A549 (cell line): ENCODE results near the gene CBR1. TPM values are rescaled to one million over a fixed set of nuclear protein-coding genes. Genes with fewer than 3 reads are reported as not detected.

Experiments used
- ATAC-seq, 2 experiments: fragments of 200-7000 bp in 1 of 2; fragments of >200 bp in 1 of 2; cut with Nextera tagmentation in 1 of 2; cut with Tn5 transposase in 1 of 2; 3 replicates each; pipeline versions ENCODE4 v1.8.0 to v1.9.1; 2018 to 2020; ENCODE audit warnings: mild to moderate bottlenecking in 1 of 2, moderate library complexity in 1 of 2
- CTCF ChIA-PET: fragments of 300-600 bp; sonication (Branson Sonifier 250); formaldehyde crosslinking; extraction: SDS; loops from one replicate; lab custom pipeline; 2021; ENCODE audit warnings: antibody characterized with exemption, inconsistent platforms; lab: Yijun Ruan, JAX
- POLR2A ChIA-PET: fragments of 350-600 bp; formaldehyde crosslinking; extraction: SDS; loops from one replicate; lab custom pipeline; 2021; ENCODE audit warnings: antibody characterized with exemption, inconsistent platforms; lab: Yijun Ruan, JAX
- DNase-seq, 2 experiments: peaks; one replicate each; pipeline versions ENCODE4 v3.0.0 to v3.0.0-alpha.2; 2011 to 2016; ENCODE audit warnings: low read depth in 1 of 2, low spot score in 1 of 2
- FAIRE-seq: peaks from 2 replicates; lab custom pipeline; 2011; peaks lifted over from hg19 to GRCh38; lab: Jason Lieb, UNC
- H3K27ac ChIP-seq, 2 experiments: fragments of >200 bp; sonication (Bioruptor Twin); formaldehyde crosslinking; 3 replicates each; pipeline ENCODE4 v1.5.1; 2016 to 2017
- H3K4me1 ChIP-seq: fragments of >200 bp; sonication (Bioruptor Twin); formaldehyde crosslinking; 3 replicates; pipeline ENCODE4 v1.6.1; 2016
- H3K4me2 ChIP-seq: fragments of >200 bp; sonication (Bioruptor Twin); formaldehyde crosslinking; 3 replicates; pipeline ENCODE4 v1.6.1; 2016
- H3K4me3 ChIP-seq: fragments of >200 bp; sonication (Bioruptor Twin); formaldehyde crosslinking; 3 replicates; pipeline ENCODE4 v1.5.1; 2016
- H3K9me3 ChIP-seq: fragments of >200 bp; sonication (Bioruptor Twin); formaldehyde crosslinking; 3 replicates; pipeline ENCODE4 v1.6.1; 2016
- CBX2 ChIP-seq: fragments of 200-600 bp; sonication (generic); IDR thresholded peaks from 2 replicates; pipeline ENCODE4 v1.6.1; 2016; ENCODE audit warnings: low read depth, mild to moderate bottlenecking, borderline replicate concordance
- CBX8 ChIP-seq: fragments of 200-600 bp; sonication (generic); IDR thresholded peaks from 2 replicates; pipeline ENCODE4 v1.6.1; 2016
- EHMT2 ChIP-seq: fragments of 200-600 bp; sonication (generic); IDR thresholded peaks from 2 replicates; pipeline ENCODE4 v1.6.1; 2016; ENCODE audit warnings: antibody characterized with exemption, low read depth, mild to moderate bottlenecking, moderate library complexity
- FOSL2 ChIP-seq, 2 experiments: fragments of 450-650 bp in 1 of 2; fragments of >200 bp in 1 of 2; sonication (Bioruptor Twin) in 1 of 2; formaldehyde crosslinking; IDR thresholded peaks; 2 replicates each; pipeline versions ENCODE4 v1.5.0 to v1.6.1; 2016 to 2020; ENCODE audit warnings: mild to moderate bottlenecking in 1 of 2, moderate library complexity in 1 of 2
- HDAC2 ChIP-seq: fragments of 200-600 bp; sonication (generic); IDR thresholded peaks from 2 replicates; pipeline ENCODE4 v1.6.1; 2016
- HOXB13 ChIP-seq: fragments of 250-450 bp; sonication (Bioruptor Pico); IDR thresholded peaks from 2 replicates; pipeline ENCODE4 v1.5.0; 2020; ENCODE audit warnings: low read depth, mild to moderate bottlenecking, moderate library complexity
- HOXB5 ChIP-seq: fragments of 250-450 bp; sonication (Bioruptor Pico); IDR thresholded peaks from 2 replicates; pipeline ENCODE4 v1.5.0; 2020; ENCODE audit warnings: mild to moderate bottlenecking, moderate library complexity
- JUN ChIP-seq, 2 experiments: fragments of >200 bp; sonication (Bioruptor Twin); formaldehyde crosslinking; IDR thresholded peaks; 2 replicates in 1 of 2; 3 replicates in 1 of 2; pipeline ENCODE4 v1.6.1; 2016 to 2017
- JUNB ChIP-seq: fragments of >200 bp; sonication (Bioruptor Twin); formaldehyde crosslinking; IDR thresholded peaks from 2 replicates; pipeline ENCODE4 v1.6.1; 2016
- PHF8 ChIP-seq: fragments of 200-600 bp; sonication (generic); IDR thresholded peaks from 2 replicates; pipeline ENCODE4 v1.6.1; 2016; ENCODE audit warnings: low read depth, mild to moderate bottlenecking, antibody characterized with exemption, moderate library complexity, borderline replicate concordance
- RARB ChIP-seq: fragments of 250-450 bp; sonication (Bioruptor Pico); IDR thresholded peaks from 2 replicates; pipeline ENCODE4 v1.8.0; 2021; ENCODE audit warnings: mild to moderate bottlenecking, moderate library complexity
- REST ChIP-seq: fragments of 200-600 bp; sonication (generic); IDR thresholded peaks from 2 replicates; pipeline ENCODE4 v1.6.1; 2016; ENCODE audit warnings: antibody characterized with exemption, mild to moderate bottlenecking, moderate library complexity
- RNF2 ChIP-seq: fragments of 200-600 bp; sonication (generic); IDR thresholded peaks from 2 replicates; pipeline ENCODE4 v1.6.1; 2016; ENCODE audit warnings: low read depth, mild to moderate bottlenecking, antibody characterized with exemption, moderate library complexity, borderline replicate concordance
- TFCP2L1 ChIP-seq: fragments of 250-450 bp; sonication (Bioruptor Pico); IDR thresholded peaks from 2 replicates; pipeline ENCODE4 v1.5.0; 2021; ENCODE audit warnings: mild to moderate bottlenecking
- ZC3H11A ChIP-seq: fragments of 450-650 bp; IDR thresholded peaks from 2 replicates; pipeline ENCODE4 v1.6.1; 2014; ENCODE audit warnings: antibody characterized with exemption, mild to moderate bottlenecking
- WGBS: methylation state at CpG from one replicate; pipeline ENCODE4 v1.1.6; 2017; ENCODE audit errors: missing lambda C conversion rate; 5-methylcytosine and 5-hydroxymethylcytosine counted together
- polyA plus RNA-seq, 4 experiments: library from polyadenylated mRNA; depleted of rRNA in 3 of 4; stranded (reverse); fragments of >200 nt; fragmentation: RNase III in 1 of 4; extraction: RNeasy Plus Mini Kit Qiagen cat#74134 plus additional on column Dnase treatment in 1 of 4; gene quantifications; 2 replicates in 3 of 4; 3 replicates in 1 of 4; pipeline ENCODE4 v1.2.3, GENCODE V29; 2011 to 2017
- TF ChIP-seq, protein P1 (sequence below): fragments of >200 bp; sonication (Bioruptor Twin); formaldehyde crosslinking; IDR thresholded peaks from 3 replicates; pipeline ENCODE4 v1.5.1; 2016
- TF ChIP-seq, protein P2 (sequence below): IDR thresholded peaks from 2 replicates; pipeline ENCODE4 v1.6.1; 2012; ENCODE audit warnings: low read depth, borderline replicate concordance
- TF ChIP-seq, protein P3 (sequence below): fragments of 150-350 bp; IDR thresholded peaks from 2 replicates; pipeline ENCODE4 v1.6.1; 2014; ENCODE audit warnings: low read depth, mild to moderate bottlenecking, low read length
- TF ChIP-seq, protein P4 (sequence below): fragments of 250-450 bp; sonication (Bioruptor Pico); IDR thresholded peaks from 2 replicates; pipeline ENCODE4 v1.5.0; 2021; ENCODE audit warnings: mild to moderate bottlenecking, moderate library complexity, borderline replicate concordance
- TF ChIP-seq, protein P5 (sequence below): fragments of >200 bp; sonication (Bioruptor Twin); formaldehyde crosslinking; IDR thresholded peaks from 2 replicates; pipeline ENCODE4 v1.6.1; 2016

The CBR1 gene
- polyA plus RNA-seq, 2 of the 4 experiments (the other 2 are of a cell fraction) = 165 to 208 TPM

DNA sequence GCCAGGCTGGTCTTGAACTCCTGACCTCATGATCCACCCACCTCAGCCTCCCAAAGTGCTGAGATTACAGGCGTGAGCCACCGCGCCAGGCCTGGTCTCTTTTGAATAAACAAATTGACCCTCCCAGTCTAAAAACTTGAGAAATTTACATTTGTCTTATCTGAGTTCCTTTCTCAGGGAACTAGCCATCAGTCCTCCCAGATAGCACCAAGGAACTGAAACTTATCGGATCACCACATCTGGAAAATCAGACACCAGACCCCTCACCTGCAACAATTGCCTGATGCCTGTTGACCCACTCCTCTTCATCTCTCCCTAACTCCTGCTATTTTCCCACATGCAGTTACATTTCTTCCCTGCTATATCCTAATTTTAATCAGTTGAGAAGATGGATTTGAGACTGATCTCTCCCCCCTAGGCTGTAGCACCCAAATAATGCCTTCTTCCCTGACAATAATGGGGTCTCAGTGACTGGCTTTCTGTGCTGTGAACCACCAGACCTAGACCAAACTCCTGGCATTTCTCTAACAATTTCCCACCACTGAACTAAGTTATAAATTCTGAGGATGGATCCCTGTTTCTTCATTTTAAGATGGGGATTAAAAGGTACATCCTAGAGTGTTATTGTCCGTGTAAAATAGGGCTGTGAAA, 951 bp upstream of the CBR1 start:
- Histone ChIP-seq H3K27ac (peak overlapping the region; percentile 94 to 95), H3K4me3 (no peak overlapping the region), H3K4me2 (no peak overlapping the region), H3K9me3 (peaks cover 10% of the 10 kb centered on the region), H3K4me1 (peaks cover 32% of the 10 kb centered on the region)
- DNase-seq (no peak), ATAC-seq (no peak), FAIRE-seq (no peak)
- WGBS = 84% methylated on average over 5 of the region's 5 CpGs
- ChIA-PET CTCF (interaction anchor here (0.7 kb wide), 1 partner anchor 9 kb away, joined by 3 read pairs; the partner anchor contains the start of gene SETD4), POLR2A (interaction anchor here (0.7 to 2.8 kb wide), 5 partner anchors 9 to 44 kb away, joined by 3 to 56 read pairs (median 3); partner anchors contain the start of gene SETD4)
- TF ChIP-seq RARB (CRISPR knock-in tag) (no peak), CBX2 (no peak), TFCP2L1 (no peak), HOXB13 (no peak), FOSL2 (IDR thresholded peaks at IDR 0.05) (no peak), FOSL2 (CRISPR knock-in tag; IDR thresholded peaks at IDR 0.05) (no peak), ZC3H11A (no peak), PHF8 (no peak), REST (no peak), JUNB (no peak), JUN (IDR thresholded peaks at IDR 0.05) (no peak), CBX8 (no peak), HDAC2 (no peak), RNF2 (no peak), EHMT2 (no peak), HOXB5 (CRISPR knock-in tag) (no peak)
- TF ChIP-seq, protein P1, sequence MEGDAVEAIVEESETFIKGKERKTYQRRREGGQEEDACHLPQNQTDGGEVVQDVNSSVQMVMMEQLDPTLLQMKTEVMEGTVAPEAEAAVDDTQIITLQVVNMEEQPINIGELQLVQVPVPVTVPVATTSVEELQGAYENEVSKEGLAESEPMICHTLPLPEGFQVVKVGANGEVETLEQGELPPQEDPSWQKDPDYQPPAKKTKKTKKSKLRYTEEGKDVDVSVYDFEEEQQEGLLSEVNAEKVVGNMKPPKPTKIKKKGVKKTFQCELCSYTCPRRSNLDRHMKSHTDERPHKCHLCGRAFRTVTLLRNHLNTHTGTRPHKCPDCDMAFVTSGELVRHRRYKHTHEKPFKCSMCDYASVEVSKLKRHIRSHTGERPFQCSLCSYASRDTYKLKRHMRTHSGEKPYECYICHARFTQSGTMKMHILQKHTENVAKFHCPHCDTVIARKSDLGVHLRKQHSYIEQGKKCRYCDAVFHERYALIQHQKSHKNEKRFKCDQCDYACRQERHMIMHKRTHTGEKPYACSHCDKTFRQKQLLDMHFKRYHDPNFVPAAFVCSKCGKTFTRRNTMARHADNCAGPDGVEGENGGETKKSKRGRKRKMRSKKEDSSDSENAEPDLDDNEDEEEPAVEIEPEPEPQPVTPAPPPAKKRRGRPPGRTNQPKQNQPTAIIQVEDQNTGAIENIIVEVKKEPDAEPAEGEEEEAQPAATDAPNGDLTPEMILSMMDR = no peak
- TF ChIP-seq, protein P2, sequence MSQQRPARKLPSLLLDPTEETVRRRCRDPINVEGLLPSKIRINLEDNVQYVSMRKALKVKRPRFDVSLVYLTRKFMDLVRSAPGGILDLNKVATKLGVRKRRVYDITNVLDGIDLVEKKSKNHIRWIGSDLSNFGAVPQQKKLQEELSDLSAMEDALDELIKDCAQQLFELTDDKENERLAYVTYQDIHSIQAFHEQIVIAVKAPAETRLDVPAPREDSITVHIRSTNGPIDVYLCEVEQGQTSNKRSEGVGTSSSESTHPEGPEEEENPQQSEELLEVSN = no peak
- TF ChIP-seq, protein P3, sequence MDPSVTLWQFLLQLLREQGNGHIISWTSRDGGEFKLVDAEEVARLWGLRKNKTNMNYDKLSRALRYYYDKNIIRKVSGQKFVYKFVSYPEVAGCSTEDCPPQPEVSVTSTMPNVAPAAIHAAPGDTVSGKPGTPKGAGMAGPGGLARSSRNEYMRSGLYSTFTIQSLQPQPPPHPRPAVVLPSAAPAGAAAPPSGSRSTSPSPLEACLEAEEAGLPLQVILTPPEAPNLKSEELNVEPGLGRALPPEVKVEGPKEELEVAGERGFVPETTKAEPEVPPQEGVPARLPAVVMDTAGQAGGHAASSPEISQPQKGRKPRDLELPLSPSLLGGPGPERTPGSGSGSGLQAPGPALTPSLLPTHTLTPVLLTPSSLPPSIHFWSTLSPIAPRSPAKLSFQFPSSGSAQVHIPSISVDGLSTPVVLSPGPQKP = no peak
- TF ChIP-seq, protein P4, sequence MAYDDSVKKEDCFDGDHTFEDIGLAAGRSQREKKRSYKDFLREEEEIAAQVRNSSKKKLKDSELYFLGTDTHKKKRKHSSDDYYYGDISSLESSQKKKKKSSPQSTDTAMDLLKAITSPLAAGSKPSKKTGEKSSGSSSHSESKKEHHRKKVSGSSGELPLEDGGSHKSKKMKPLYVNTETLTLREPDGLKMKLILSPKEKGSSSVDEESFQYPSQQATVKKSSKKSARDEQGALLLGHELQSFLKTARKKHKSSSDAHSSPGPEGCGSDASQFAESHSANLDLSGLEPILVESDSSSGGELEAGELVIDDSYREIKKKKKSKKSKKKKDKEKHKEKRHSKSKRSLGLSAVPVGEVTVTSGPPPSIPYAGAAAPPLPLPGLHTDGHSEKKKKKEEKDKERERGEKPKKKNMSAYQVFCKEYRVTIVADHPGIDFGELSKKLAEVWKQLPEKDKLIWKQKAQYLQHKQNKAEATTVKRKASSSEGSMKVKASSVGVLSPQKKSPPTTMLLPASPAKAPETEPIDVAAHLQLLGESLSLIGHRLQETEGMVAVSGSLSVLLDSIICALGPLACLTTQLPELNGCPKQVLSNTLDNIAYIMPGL (CRISPR knock-in tag) = no peak
- TF ChIP-seq, protein P5, sequence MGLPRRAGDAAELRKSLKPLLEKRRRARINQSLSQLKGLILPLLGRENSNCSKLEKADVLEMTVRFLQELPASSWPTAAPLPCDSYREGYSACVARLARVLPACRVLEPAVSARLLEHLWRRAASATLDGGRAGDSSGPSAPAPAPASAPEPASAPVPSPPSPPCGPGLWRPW = no peak
